ENCODE data around the gene NEAT1. TPM values are rescaled to one million over a fixed set of nuclear protein-coding genes. Genes with fewer than 3 reads are reported as not detected.

Gene NEAT1
- total RNA-seq, result 100 to 1,000 TPM; 282 to 294 TPM

DNA sequence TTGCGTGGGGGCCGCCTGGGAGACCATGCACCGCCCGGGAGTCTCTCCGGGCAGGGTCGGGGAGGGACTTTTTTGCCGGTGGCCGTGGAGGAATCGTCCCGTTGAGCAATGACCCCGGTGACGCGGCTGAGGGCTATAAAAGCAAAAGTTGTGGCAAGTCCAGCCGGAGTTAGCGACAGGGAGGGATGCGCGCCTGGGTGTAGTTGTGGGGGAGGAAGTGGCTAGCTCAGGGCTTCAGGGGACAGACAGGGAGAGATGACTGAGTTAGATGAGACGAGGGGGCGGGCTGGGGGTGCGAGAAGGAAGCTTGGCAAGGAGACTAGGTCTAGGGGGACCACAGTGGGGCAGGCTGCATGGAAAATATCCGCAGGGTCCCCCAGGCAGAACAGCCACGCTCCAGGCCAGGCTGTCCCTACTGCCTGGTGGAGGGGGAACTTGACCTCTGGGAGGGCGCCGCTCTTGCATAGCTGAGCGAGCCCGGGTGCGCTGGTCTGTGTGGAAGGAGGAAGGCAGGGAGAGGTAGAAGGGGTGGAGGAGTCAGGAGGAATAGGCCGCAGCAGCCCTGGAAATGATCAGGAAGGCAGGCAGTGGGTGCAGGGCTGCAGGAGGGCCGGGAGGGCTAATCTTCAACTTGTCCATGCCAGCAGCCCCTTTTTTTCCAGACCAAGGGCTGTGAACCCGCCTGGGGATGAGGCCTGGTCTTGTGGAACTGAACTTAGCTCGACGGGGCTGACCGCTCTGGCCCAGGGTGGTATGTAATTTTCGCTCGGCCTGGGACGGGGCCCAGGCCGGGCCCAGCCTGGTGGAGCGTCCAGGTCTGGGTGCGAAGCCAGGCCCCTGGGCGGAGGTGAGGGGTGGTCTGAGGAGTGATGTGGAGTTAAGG, at the start of gene NEAT1:
Gene NEAT1, plus strand, starts transcription at position 166 of the 883 bp plus-strand sequence.
- POLR2A ChIA-PET, result interaction anchor here (0.6 to 17.5 kb wide), 19 partner anchors 11 to 1984 kb away, joined by 3 to 2088 read pairs (median 5); partner anchors contain the start of genes FRMD8, MALAT1, PCNX3 and POLA2
- CTCF ChIA-PET, result interaction anchor here (0.6 to 20.0 kb wide), 2 partner anchors 83 to 88 kb away, joined by 3 to 423 read pairs; partner anchors contain the start of gene MALAT1

DNA sequence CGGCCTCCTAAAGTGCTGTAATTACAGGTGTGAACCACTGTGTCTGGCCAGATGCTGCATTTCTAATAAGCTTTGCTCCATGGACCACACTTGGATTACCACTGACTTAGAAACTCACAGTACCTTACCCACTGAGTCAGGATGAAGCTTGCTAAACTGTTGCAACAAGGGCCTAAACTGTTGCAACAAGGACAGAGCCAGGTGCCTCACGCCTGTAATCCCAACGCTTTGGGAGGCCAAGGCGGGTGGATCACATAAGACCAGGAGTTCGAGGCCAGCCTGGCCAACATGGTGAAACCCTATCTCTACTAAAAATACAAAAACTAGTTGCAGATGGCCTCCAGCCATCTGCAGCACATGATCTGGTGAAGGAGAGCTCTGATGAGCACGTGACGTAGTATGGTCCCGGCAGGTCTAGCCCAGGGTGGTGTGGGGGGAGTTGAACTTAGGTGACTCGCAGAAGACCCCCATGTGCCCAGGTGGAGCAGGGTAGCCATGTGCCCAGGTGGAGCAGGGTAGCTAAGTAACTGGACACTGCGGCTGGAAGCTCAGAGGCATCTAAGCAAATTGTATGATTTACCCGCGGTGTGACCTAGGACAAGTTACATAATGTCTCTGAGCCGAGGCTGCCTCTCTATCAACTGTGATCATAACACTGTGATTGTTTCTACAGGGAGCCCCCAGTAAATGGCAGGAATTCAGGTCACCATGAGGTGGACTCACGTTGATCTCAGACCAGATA, 48.6 kb upstream of the NEAT1 start:
- ChIA-PET CTCF (interaction anchor here (0.8 to 0.9 kb wide), 3 partner anchors 9 to 24 kb away, joined by 3 to 4 read pairs (median 3); no protein-coding TSS in a partner anchor), POLR2A (no interaction called here)

GRCh38 chr11:65375012-65375411, 47.6 kb upstream of the NEAT1 start:
- ChIA-PET POLR2A (no interaction called here), CTCF (interaction anchor here (0.9 kb wide), 1 partner anchor 25 kb away, joined by 3 read pairs; no protein-coding TSS in a partner anchor)

- POLR2A ChIA-PET, result interaction anchor here (0.6 kb wide), 1 partner anchor 104 kb away, joined by 3 read pairs; no protein-coding TSS in a partner anchor
These were observed 46.4 kb upstream of the NEAT1 start for GRCh38 chr11:65376138-65376713.

GRCh38 chr11:65377036-65377435, 45.6 kb upstream of the NEAT1 start:
- CTCF ChIA-PET, result no interaction called here
- POLR2A ChIA-PET, result no interaction called here

More at GRCh38 chr11:65376138-65376713, 46.4 kb upstream of the NEAT1 start:
- CTCF ChIA-PET, result no interaction called here

DNA sequence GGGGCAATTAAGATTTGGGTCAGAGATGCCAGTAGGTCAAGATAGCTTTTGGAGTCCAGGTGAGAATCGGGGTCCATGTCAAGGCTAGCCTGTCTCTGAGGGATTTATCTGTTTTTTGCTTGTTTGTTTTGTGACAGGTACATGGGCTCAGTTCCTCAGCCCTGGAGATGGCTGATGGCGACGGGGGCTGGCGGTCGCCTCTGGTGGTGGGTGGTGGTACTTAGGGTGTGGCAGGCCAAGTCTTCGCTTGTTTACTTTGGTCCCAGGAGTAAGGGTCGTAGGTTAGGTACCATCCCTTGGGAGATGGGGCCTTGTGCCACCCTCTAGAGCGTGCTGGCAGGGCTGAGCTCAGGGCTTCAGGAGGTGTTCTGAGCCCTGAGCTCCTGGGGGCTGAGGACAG, 44.8 kb upstream of the NEAT1 start:
- POLR2A ChIA-PET, result interaction anchor here (1.0 kb wide), 1 partner anchor 38 kb away, joined by 3 read pairs; no protein-coding TSS in a partner anchor
- CTCF ChIA-PET, result interaction anchor here (0.9 to 1.6 kb wide), 4 partner anchors 9 to 153 kb away, joined by 3 to 6 read pairs (median 3); no protein-coding TSS in a partner anchor

GRCh38 chr11:65378208-65378927, 44.2 kb upstream of the NEAT1 start:
- ChIA-PET CTCF (interaction anchor here (0.9 to 1.6 kb wide), 4 partner anchors 10 to 153 kb away, joined by 3 to 6 read pairs (median 3); no protein-coding TSS in a partner anchor), POLR2A (interaction anchor here (1.0 kb wide), 1 partner anchor 37 kb away, joined by 3 read pairs; no protein-coding TSS in a partner anchor)

- POLR2A ChIA-PET, result no interaction called here
- CTCF ChIA-PET, result interaction anchor here (1.3 to 1.6 kb wide), 3 partner anchors 49 to 154 kb away, joined by 3 to 6 read pairs (median 3); no protein-coding TSS in a partner anchor
These were observed 43.5 kb upstream of the NEAT1 start for GRCh38 chr11:65378928-65379638.

GRCh38 chr11:65379698-65380459, 42.7 kb upstream of the NEAT1 start:
- CTCF ChIA-PET, result no interaction called here
- POLR2A ChIA-PET, result no interaction called here

DNA sequence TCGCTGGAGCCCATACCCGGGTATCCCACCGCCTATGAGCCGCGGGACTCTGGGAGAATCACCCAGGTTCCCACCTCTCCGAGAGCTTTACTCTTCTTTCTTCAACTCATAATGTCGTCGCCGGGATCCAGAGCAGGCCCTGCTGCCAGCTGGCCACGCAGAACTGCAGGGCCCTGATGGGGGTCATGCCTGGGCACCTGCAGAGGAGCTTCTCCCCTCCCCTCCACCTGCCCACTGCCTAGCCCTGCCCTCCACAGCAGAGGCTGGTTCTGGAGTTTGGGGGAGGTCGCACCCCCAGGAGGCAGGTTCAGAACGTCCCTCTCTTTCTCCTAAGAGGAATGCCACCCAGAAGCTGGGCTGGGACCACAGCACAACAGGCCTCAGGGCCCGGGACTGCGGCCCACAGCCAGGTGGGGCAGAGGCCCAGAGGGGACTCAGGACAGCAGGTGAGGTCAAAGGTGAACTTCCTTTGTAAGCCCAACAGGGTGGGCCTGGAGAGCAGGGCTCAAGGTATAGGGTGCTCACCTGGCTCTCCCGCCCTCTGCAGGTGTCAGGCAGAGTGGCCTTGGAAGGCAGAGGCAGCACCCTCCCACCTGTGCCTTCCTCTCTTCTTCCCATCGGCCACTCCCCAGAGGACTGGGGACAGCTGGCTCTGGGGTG, 42.0 kb upstream of the NEAT1 start:
- ChIA-PET POLR2A (no interaction called here), CTCF (interaction anchor here (1.7 to 2.1 kb wide), 2 partner anchors 35 to 39 kb away, joined by 6 to 11 read pairs; no protein-coding TSS in a partner anchor)

GRCh38 chr11:65381716-65382032, 40.9 kb upstream of the NEAT1 start:
- ChIA-PET POLR2A (interaction anchor here (0.5 to 4.4 kb wide), 14 partner anchors 35 to 328 kb away, joined by 3 to 42 read pairs (median 4); partner anchors contain the start of genes DPF2, MALAT1 and NEAT1), CTCF (interaction anchor here (0.8 to 2.1 kb wide), 9 partner anchors 10 to 127 kb away, joined by 3 to 11 read pairs (median 3); no protein-coding TSS in a partner anchor)

- POLR2A ChIA-PET, result interaction anchor here (0.5 to 4.4 kb wide), 16 partner anchors 15 to 329 kb away, joined by 3 to 42 read pairs (median 6); partner anchors contain the start of genes DPF2, MALAT1 and NEAT1
- CTCF ChIA-PET, result interaction anchor here (0.8 to 2.1 kb wide), 9 partner anchors 9 to 127 kb away, joined by 3 to 11 read pairs (median 3); no protein-coding TSS in a partner anchor
These were observed 40.4 kb upstream of the NEAT1 start, which contains the start of gene SLC25A45 for GRCh38 chr11:65382033-65382803. TSS of gene SLC25A45 (minus strand) at chr11:65382646. CDS start at chr11:65381951, 695 bp downstream.

DNA sequence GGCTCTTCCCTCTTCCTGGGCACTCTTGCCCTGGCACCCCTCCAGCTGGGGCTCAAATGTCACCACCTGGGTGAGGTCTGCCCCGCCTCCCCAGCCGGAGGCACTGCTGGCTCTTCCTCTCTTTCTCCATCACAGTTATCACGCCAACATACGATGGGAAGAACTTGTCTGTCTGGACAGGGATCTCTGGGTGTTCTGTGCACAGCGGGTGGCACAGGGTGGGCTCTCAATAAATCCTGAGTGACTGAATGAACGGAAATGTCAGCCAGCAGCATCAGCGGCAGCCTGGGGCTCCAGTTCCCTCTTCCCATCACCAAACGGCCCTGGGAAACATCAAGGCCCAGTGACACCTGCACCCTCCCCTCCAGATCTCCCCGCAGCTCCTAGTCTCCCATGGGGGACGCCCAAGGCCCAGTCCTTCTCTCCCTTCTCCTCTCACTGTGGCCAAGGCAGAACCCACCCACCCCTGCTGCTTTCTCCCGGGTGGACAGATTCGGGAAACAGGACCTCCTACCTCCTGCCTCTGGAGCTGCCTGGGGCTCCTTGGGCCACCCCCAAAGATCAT, 39.7 kb upstream of the NEAT1 start:
- CTCF ChIA-PET, result interaction anchor here (1.0 to 2.1 kb wide), 6 partner anchors 24 to 114 kb away, joined by 3 to 11 read pairs (median 4); no protein-coding TSS in a partner anchor

GRCh38 chr11:65383778-65384177, 38.8 kb upstream of the NEAT1 start:
- ChIA-PET CTCF (interaction anchor here (1.3 to 1.7 kb wide), 2 partner anchors 32 to 54 kb away, joined by 3 to 6 read pairs; no protein-coding TSS in a partner anchor), POLR2A (interaction anchor here (0.6 to 4.4 kb wide), 9 partner anchors 13 to 123 kb away, joined by 3 to 42 read pairs (median 9); partner anchors contain the start of genes MALAT1 and NEAT1)

More for the DNA sequence above, 39.7 kb upstream of the NEAT1 start:
- POLR2A ChIA-PET, result interaction anchor here (1.0 to 4.4 kb wide), 10 partner anchors 14 to 128 kb away, joined by 3 to 42 read pairs (median 8); partner anchors contain the start of genes MALAT1 and NEAT1

Measured in activated CD8-positive, alpha-beta memory T cell treated with anti-CD3 and anti-CD28 coated beads for 36 hours (primary cell).